GM23338 (cell line): Measurements from ENCODE around the gene ERMARD. TPM values are rescaled to one million over a fixed set of nuclear protein-coding genes. Genes with fewer than 3 reads are reported as not detected.

Source experiments
- ATAC-seq: fragments of 200-7000 bp; cut with Tn5 transposase; 3 replicates; pipeline ENCODE4 v1.9.1; 2020
- DNase-seq: peaks from one replicate; pipeline ENCODE4 v3.0.0-alpha.2; 2015; ENCODE audit warnings: low spot score
- H2AFZ ChIP-seq: fragments of 200-600 bp; sonication (generic); 2 replicates; pipeline ENCODE4 v1.8.0; 2016; ENCODE audit warnings: antibody characterized with exemption, mild to moderate bottlenecking, moderate library complexity
- H3F3A ChIP-seq: fragments of 200-600 bp; sonication (generic); replicated peaks from 2 replicates; pipeline ENCODE4 v1.8.0; 2017; ENCODE audit warnings: antibody characterized with exemption, mixed run types, low read depth
- H3K27ac ChIP-seq: fragments of 200-600 bp; sonication (generic); 2 replicates; pipeline ENCODE4 v1.6.1; 2016; ENCODE audit warnings: low read depth
- H3K27me3 ChIP-seq: fragments of 200-600 bp; sonication (generic); 2 replicates; pipeline ENCODE4 v1.8.0; 2016; ENCODE audit warnings: mild to moderate bottlenecking, mixed run types, moderate library complexity; ENCODE audit not compliant: insufficient read depth
- H3K36me3 ChIP-seq: fragments of 200-600 bp; sonication (generic); 2 replicates; pipeline ENCODE4 v1.8.0; 2016; ENCODE audit warnings: mild to moderate bottlenecking; ENCODE audit not compliant: insufficient read depth
- H3K4me1 ChIP-seq: fragments of 200-600 bp; sonication (generic); 2 replicates; pipeline ENCODE4 v1.8.0; 2016; ENCODE audit warnings: mild to moderate bottlenecking, moderate library complexity; ENCODE audit not compliant: insufficient read depth
- H3K4me2 ChIP-seq: fragments of 200-600 bp; sonication (generic); 2 replicates; pipeline ENCODE4 v1.7.1; 2017; ENCODE audit warnings: mixed run types
- H3K4me3 ChIP-seq: fragments of 200-600 bp; sonication (generic); 2 replicates; pipeline ENCODE4 v1.6.1; 2016; ENCODE audit warnings: mixed run types
- H3K79me2 ChIP-seq: fragments of 200-600 bp; sonication (generic); replicated peaks from 2 replicates; pipeline ENCODE4 v1.8.0; 2017; ENCODE audit warnings: mild to moderate bottlenecking; ENCODE audit not compliant: insufficient read depth
- H3K9me2 ChIP-seq: fragments of 200-600 bp; sonication (generic); 2 replicates; pipeline ENCODE4 v1.8.0; 2017; ENCODE audit not compliant: insufficient read depth
- H4K20me1 ChIP-seq: fragments of 200-600 bp; sonication (generic); replicated peaks from 2 replicates; pipeline ENCODE4 v1.8.0; 2017; ENCODE audit warnings: mild to moderate bottlenecking; ENCODE audit not compliant: insufficient read depth
- H3K27ac Mint-ChIP-seq: 2 replicates; pipeline ENCODE4 v1.8.0; 2020; ENCODE audit warnings: inconsistent platforms, mild to moderate bottlenecking, moderate library complexity, mixed read lengths
- H3K27me3 Mint-ChIP-seq: 3 replicates; pipeline ENCODE4 v1.8.0; 2022; ENCODE audit warnings: low read depth, mild to moderate bottlenecking, moderate library complexity, mixed read lengths, inconsistent platforms; ENCODE audit not compliant: insufficient read depth, poor library complexity
- H3K36me3 Mint-ChIP-seq: 3 replicates; pipeline ENCODE4 v1.8.0; 2021; ENCODE audit warnings: low read depth, mild to moderate bottlenecking, inconsistent platforms, moderate library complexity, mixed read lengths
- H3K4me1 Mint-ChIP-seq: 3 replicates; pipeline ENCODE4 v1.8.0; 2020; ENCODE audit warnings: mild to moderate bottlenecking, inconsistent platforms, mixed read lengths
- H3K4me3 Mint-ChIP-seq: 3 replicates; pipeline ENCODE4 v1.8.0; 2021; ENCODE audit warnings: moderate library complexity, mild to moderate bottlenecking, inconsistent platforms, mixed read lengths
- H3K9me3 Mint-ChIP-seq: 3 replicates; pipeline ENCODE4 v1.8.0; 2020; ENCODE audit warnings: moderate library complexity, mild to moderate bottlenecking, inconsistent platforms, mixed read lengths
- CREB1 ChIP-seq: fragments of 250-450 bp; sonication (Bioruptor Pico); IDR thresholded peaks from 2 replicates; pipeline ENCODE4 v1.5.0; 2020; ENCODE audit warnings: low read depth, mild to moderate bottlenecking, moderate library complexity
- JUNB ChIP-seq: IDR thresholded peaks from one replicate; pipeline ENCODE4 v1.6.1; 2016; ENCODE audit warnings: antibody characterized with exemption; ENCODE audit not compliant: unreplicated experiment
- NANOG ChIP-seq: IDR thresholded peaks from 2 replicates; pipeline ENCODE4 v1.6.1; 2016; ENCODE audit warnings: antibody characterized with exemption, borderline replicate concordance
- REST ChIP-seq: IDR thresholded peaks from one replicate; pipeline ENCODE4 v1.6.1; 2018; ENCODE audit warnings: antibody characterized with exemption; ENCODE audit not compliant: unreplicated experiment
- ZNF114 ChIP-seq: fragments of 250-450 bp; sonication (Bioruptor Pico); IDR thresholded peaks from 2 replicates; pipeline ENCODE4 v1.5.0; 2020; ENCODE audit warnings: mild to moderate bottlenecking, moderate library complexity
- ZNF331 ChIP-seq: fragments of 250-450 bp; sonication (Bioruptor Pico); IDR thresholded peaks from 2 replicates; pipeline ENCODE4 v1.5.0; 2020; ENCODE audit warnings: low read depth, mild to moderate bottlenecking, moderate library complexity
- polyA plus RNA-seq: library from polyadenylated mRNA; unstranded; fragments of >200 nt; fragmentation: Nextera tagmentation; extraction: Ambion mirVana; gene quantifications from 2 replicates; pipeline ENCODE4 v1.2.1, GENCODE V29; 2016
- total RNA-seq: library from RNA; depleted of rRNA; stranded (reverse); fragments of >200 nt; shearing (Covaris generic); gene quantifications from 2 replicates; pipeline ENCODE4 v1.2.3, GENCODE V29; 2014
- TF ChIP-seq, protein P1 (sequence below): IDR thresholded peaks from 2 replicates; pipeline ENCODE4 v1.6.1; 2016; ENCODE audit warnings: antibody characterized with exemption
- TF ChIP-seq, protein P2 (sequence below), 2 experiments: fragments of 200-600 bp in 1 of 2; sonication (generic) in 1 of 2; conservative IDR thresholded peaks; 2 replicates each; pipeline versions ENCODE4 v1.5.1 to v1.6.1; 2016 to 2017; ENCODE audit warnings: antibody characterized with exemption in 2 of 2, low read depth in 2 of 2, mild to moderate bottlenecking in 2 of 2, moderate library complexity in 1 of 2

The ERMARD gene
- total and polyA plus RNA-seq, 2 experiments from 2014 or later = 7.6 to 8.6 TPM

DNA sequence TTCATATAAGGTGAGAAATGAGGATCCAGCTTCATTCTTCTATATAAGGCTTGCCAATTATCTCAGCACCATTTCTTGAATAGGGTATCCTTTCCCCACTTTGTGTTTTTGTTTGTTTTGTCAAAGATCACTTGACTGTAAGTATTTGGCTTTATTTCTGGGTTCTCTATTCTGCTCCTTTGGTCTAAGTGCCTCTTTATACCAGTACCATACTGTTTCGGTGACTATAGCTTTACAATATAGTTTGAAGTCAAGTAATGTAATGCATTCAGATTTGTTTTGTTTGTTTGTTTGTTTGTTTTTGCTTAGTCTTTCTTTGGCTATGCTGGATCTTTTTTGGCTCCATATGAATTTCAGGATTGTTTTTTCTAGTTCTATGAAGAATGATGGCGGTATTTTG is 64.6 kb downstream of the ERMARD start:
- Mint-ChIP-seq H3K36me3 (peaks cover 10% of the 10 kb centered on the region; the same call in 1 of the 3 replicates), H3K27ac (no peak overlapping the region), H3K9me3 (peaks cover 25% of the 10 kb centered on the region), H3K4me3 (no peak overlapping the region), H3K27me3 (peaks cover 3% of the 10 kb centered on the region), H3K4me1 (peaks cover 16% of the 10 kb centered on the region)
- Histone ChIP-seq H3F3A (no peaks in the 10 kb centered on the region), H3K4me3 (no peak overlapping the region), H3K9me2 (no peaks in the 10 kb centered on the region; the same call in 1 of the 2 replicates), H4K20me1 (no peaks in the 10 kb centered on the region), H3K36me3 (no peaks in the 10 kb centered on the region), H3K4me2 (no peak overlapping the region), H3K79me2 (no peaks in the 10 kb centered on the region), H3K27ac (no peak overlapping the region), H3K4me1 (peaks cover 12% of the 10 kb centered on the region; the same call in 1 of the 2 replicates), H3K27me3 (no peaks in the 10 kb centered on the region), H2AFZ (no peak overlapping the region)
- TF ChIP-seq, protein P1, sequence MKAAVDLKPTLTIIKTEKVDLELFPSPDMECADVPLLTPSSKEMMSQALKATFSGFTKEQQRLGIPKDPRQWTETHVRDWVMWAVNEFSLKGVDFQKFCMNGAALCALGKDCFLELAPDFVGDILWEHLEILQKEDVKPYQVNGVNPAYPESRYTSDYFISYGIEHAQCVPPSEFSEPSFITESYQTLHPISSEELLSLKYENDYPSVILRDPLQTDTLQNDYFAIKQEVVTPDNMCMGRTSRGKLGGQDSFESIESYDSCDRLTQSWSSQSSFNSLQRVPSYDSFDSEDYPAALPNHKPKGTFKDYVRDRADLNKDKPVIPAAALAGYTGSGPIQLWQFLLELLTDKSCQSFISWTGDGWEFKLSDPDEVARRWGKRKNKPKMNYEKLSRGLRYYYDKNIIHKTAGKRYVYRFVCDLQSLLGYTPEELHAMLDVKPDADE = no peak
- no peak for TF ChIP-seq CREB1 (CRISPR knock-in tag)
- TF ChIP-seq JUNB = no peak
- no peak for TF ChIP-seq ZNF114 (CRISPR knock-in tag)
- no peak for TF ChIP-seq ZNF331
- no peak for DNase-seq
- no peak for ATAC-seq

- Histone ChIP-seq H3K36me3 (no peaks in the 10 kb centered on the region), H2AFZ (no peak overlapping the region), H3K27ac (no peak overlapping the region), H3K4me1 (peaks cover 13% of the 10 kb centered on the region; the same call in 1 of the 2 replicates), H4K20me1 (no peaks in the 10 kb centered on the region), H3K4me2 (no peak overlapping the region), H3K79me2 (no peaks in the 10 kb centered on the region), H3K27me3 (no peaks in the 10 kb centered on the region), H3K4me3 (no peak overlapping the region), H3F3A (no peaks in the 10 kb centered on the region), H3K9me2 (peaks cover 2% of the 10 kb centered on the region; the same call in 1 of the 2 replicates)
- peaks cover 19% of the 10 kb centered on the region for H3K4me1 Mint-ChIP-seq
- peaks cover 10% of the 10 kb centered on the region; the same call in 1 of the 3 replicates for H3K36me3 Mint-ChIP-seq
- no peak overlapping the region for H3K4me3 Mint-ChIP-seq
- H3K9me3 Mint-ChIP-seq = peaks cover 25% of the 10 kb centered on the region
- no peak for DNase-seq
- no peak overlapping the region for H3K27ac Mint-ChIP-seq
- no peak for ATAC-seq
- peaks cover 3% of the 10 kb centered on the region for H3K27me3 Mint-ChIP-seq
- TF ChIP-seq, protein P1 = no peak
- no peak for TF ChIP-seq NANOG
- TF ChIP-seq ZNF114 (CRISPR knock-in tag) = no peak
- TF ChIP-seq REST = no peak
- no peak for TF ChIP-seq JUNB
- TF ChIP-seq, protein P2, sequence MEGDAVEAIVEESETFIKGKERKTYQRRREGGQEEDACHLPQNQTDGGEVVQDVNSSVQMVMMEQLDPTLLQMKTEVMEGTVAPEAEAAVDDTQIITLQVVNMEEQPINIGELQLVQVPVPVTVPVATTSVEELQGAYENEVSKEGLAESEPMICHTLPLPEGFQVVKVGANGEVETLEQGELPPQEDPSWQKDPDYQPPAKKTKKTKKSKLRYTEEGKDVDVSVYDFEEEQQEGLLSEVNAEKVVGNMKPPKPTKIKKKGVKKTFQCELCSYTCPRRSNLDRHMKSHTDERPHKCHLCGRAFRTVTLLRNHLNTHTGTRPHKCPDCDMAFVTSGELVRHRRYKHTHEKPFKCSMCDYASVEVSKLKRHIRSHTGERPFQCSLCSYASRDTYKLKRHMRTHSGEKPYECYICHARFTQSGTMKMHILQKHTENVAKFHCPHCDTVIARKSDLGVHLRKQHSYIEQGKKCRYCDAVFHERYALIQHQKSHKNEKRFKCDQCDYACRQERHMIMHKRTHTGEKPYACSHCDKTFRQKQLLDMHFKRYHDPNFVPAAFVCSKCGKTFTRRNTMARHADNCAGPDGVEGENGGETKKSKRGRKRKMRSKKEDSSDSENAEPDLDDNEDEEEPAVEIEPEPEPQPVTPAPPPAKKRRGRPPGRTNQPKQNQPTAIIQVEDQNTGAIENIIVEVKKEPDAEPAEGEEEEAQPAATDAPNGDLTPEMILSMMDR (conservative IDR thresholded peaks at IDR 0.05; ENCODE audit: low read depth in 2 of 2) = no peak
Observed at GRCh38 chr6:169816975-169817374, 65.6 kb downstream of the ERMARD start.
